Neural cell (in vitro differentiated cells): Measurements from ENCODE around the gene EHMT2. TPM values are rescaled to one million over a fixed set of nuclear protein-coding genes. Genes with fewer than 3 reads are reported as not detected.

Experiments
- H2AFZ ChIP-seq: fragments of 200-600, 300-800 bp; sonication (generic), shearing (Covaris generic); 2 replicates; pipeline ENCODE4 v1.6.0; 2014; ENCODE audit warnings: low read depth, mild to moderate bottlenecking, antibody characterized with exemption, low read length, moderate library complexity
- H3F3A ChIP-seq: fragments of 200-600 bp; shearing (Covaris generic); 2 replicates; pipeline ENCODE4 v1.6.1; 2016; ENCODE audit warnings: mild to moderate bottlenecking, moderate library complexity, mixed read lengths, antibody characterized with exemption, low read length; ENCODE audit not compliant: insufficient read depth, poor library complexity, severe bottlenecking
- H3K27ac ChIP-seq: fragments of 200-600, 300-800 bp; sonication (generic), shearing (Covaris generic); 2 replicates; pipeline ENCODE4 v1.5.1; 2014; ENCODE audit warnings: mild to moderate bottlenecking, low read length, moderate library complexity
- H3K27me3 ChIP-seq: fragments of 300-800, 200-600 bp; sonication (generic), shearing (Covaris generic); 2 replicates; pipeline ENCODE4 v1.6.0; 2014; ENCODE audit warnings: mild to moderate bottlenecking, low read depth, low read length, moderate library complexity; ENCODE audit not compliant: insufficient read depth
- H3K36me3 ChIP-seq: fragments of 300-800, 200-600 bp; sonication (generic), shearing (Covaris generic); 2 replicates; pipeline ENCODE4 v1.5.1; 2014; ENCODE audit warnings: mild to moderate bottlenecking, antibody characterized with exemption, low read length, moderate library complexity; ENCODE audit not compliant: insufficient read depth
- H3K4me2 ChIP-seq: fragments of 300-800, 200-600 bp; sonication (generic), shearing (Covaris generic); 2 replicates; pipeline ENCODE4 v1.6.0; 2014; ENCODE audit warnings: mild to moderate bottlenecking, low read length
- H3K4me3 ChIP-seq: fragments of 300-800, 200-600 bp; sonication (generic), shearing (Covaris generic); 2 replicates; pipeline ENCODE4 v1.5.1; 2014; ENCODE audit warnings: mild to moderate bottlenecking, low read length, moderate library complexity
- H3K79me2 ChIP-seq: fragments of 200-600 bp; shearing (Covaris generic); replicated peaks from 2 replicates; pipeline ENCODE4 v1.6.0; 2014; ENCODE audit warnings: mild to moderate bottlenecking, low read length, moderate library complexity; ENCODE audit not compliant: insufficient read depth
- H3K9ac ChIP-seq: fragments of 300-800, 200-600 bp; sonication (generic), shearing (Covaris generic); 2 replicates; pipeline ENCODE4 v1.6.1; 2016; ENCODE audit warnings: mild to moderate bottlenecking, low read length, mixed read lengths
- H3K9me2 ChIP-seq: fragments of 200-600 bp; shearing (Covaris generic); 2 replicates; pipeline ENCODE4 v1.6.1; 2016; ENCODE audit warnings: mild to moderate bottlenecking, low read length, mixed read lengths; ENCODE audit not compliant: insufficient read depth
- H3K9me3 ChIP-seq: fragments of 200-600, 300-800 bp; sonication (generic), shearing (Covaris generic); 2 replicates; pipeline ENCODE4 v1.6.1; 2016; ENCODE audit warnings: mild to moderate bottlenecking, mixed run types, low read length, moderate library complexity, mixed read lengths
- H4K20me1 ChIP-seq: fragments of 200-600 bp; shearing (Covaris generic); 2 replicates; pipeline ENCODE4 v1.6.1; 2016; ENCODE audit warnings: mild to moderate bottlenecking, mixed run types; ENCODE audit not compliant: insufficient read depth
- EP300 ChIP-seq: fragments of 450-650 bp; conservative IDR thresholded peaks from 2 replicates; pipeline ENCODE4 v1.6.1; 2014; ENCODE audit warnings: antibody characterized with exemption, mild to moderate bottlenecking, moderate library complexity; ENCODE audit not compliant: poor library complexity, severe bottlenecking
- EZH2 ChIP-seq: fragments of 200-600, 300-800 bp; shearing (Covaris generic), sonication (generic); IDR thresholded peaks from 2 replicates; pipeline ENCODE4 v1.6.1; 2014; ENCODE audit warnings: antibody characterized with exemption, low read length, borderline replicate concordance, mild to moderate bottlenecking; ENCODE audit not compliant: insufficient read depth, poor library complexity, severe bottlenecking
- MXI1 ChIP-seq: fragments of 450-650 bp; conservative IDR thresholded peaks from 2 replicates; pipeline ENCODE4 v1.6.1; 2014; ENCODE audit warnings: antibody characterized with exemption, mild to moderate bottlenecking; ENCODE audit not compliant: poor library complexity, severe bottlenecking
- POLR2AphosphoS5 ChIP-seq: IDR thresholded peaks from 2 replicates; pipeline ENCODE4 v1.6.1; 2012
- RAD21 ChIP-seq: fragments of 450-650 bp; conservative IDR thresholded peaks from 2 replicates; pipeline ENCODE4 v1.6.1; 2014; ENCODE audit warnings: antibody characterized with exemption, mild to moderate bottlenecking, moderate library complexity
- SMC3 ChIP-seq: fragments of 450-650 bp; conservative IDR thresholded peaks from 2 replicates; pipeline ENCODE4 v1.6.1; 2014; ENCODE audit warnings: antibody characterized with exemption, mild to moderate bottlenecking, moderate library complexity; ENCODE audit not compliant: poor library complexity
- TAF1 ChIP-seq: IDR thresholded peaks from 2 replicates; pipeline ENCODE4 v1.6.1; 2012; ENCODE audit warnings: low read depth
- polyA plus RNA-seq: library from polyadenylated mRNA; depleted of rRNA; stranded (reverse); fragments of >200 nt; gene quantifications from 2 replicates; pipeline ENCODE4 v1.2.3, GENCODE V29; 2014
- TF ChIP-seq, protein P1 (sequence below): IDR thresholded peaks from 2 replicates; pipeline ENCODE4 v1.6.1; 2012; ENCODE audit warnings: borderline replicate concordance
- TF ChIP-seq, protein P2 (sequence below): fragments of 450-650 bp; IDR thresholded peaks from 2 replicates; pipeline ENCODE4 v1.5.1; 2014; ENCODE audit warnings: antibody characterized with exemption, mild to moderate bottlenecking, moderate library complexity; ENCODE audit not compliant: poor library complexity, severe bottlenecking

EHMT2 gene
- polyA plus RNA-seq, 1 donor from 2014 or later: 102 TPM

DNA sequence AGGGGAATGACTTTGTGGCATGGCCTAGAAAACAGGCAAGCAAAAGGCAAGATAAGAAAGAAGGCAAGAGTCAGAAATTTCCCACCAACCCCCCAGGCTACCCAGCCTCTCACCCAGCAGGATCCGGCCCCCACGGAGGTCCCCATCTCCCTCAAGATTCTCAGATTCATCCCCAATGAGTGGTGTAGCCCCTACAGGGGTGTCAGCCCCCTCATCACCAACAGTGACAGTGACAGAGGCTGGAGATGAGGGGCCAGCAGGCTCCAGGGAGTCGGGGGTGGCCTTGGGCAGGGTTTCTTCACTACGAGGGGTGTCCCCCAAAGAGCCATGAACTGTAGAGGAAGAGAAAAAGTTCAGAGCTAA is 1.0 kb downstream of the EHMT2 start:
- Histone ChIP-seq H3K9me3 (no peaks in the 10 kb centered on the region), H3K9ac (peak overlapping the region; percentile 87), H3K4me2 (peak overlapping the region; percentile 57), H3K9me2 (no peaks in the 10 kb centered on the region), H4K20me1 (no peaks in the 10 kb centered on the region), H3K27ac (peak overlapping the region; percentile 59), H3K27me3 (no peaks in the 10 kb centered on the region), H3F3A (no peaks in the 10 kb centered on the region), H3K79me2 (peaks cover 35% of the 10 kb centered on the region), H2AFZ (peak overlapping the region; percentile 3), H3K36me3 (peaks cover 6% of the 10 kb centered on the region), H3K4me3 (peak overlapping the region; percentile 98)
- TF ChIP-seq TAF1: no peak
- no peak for TF ChIP-seq EP300
- TF ChIP-seq, protein P1, sequence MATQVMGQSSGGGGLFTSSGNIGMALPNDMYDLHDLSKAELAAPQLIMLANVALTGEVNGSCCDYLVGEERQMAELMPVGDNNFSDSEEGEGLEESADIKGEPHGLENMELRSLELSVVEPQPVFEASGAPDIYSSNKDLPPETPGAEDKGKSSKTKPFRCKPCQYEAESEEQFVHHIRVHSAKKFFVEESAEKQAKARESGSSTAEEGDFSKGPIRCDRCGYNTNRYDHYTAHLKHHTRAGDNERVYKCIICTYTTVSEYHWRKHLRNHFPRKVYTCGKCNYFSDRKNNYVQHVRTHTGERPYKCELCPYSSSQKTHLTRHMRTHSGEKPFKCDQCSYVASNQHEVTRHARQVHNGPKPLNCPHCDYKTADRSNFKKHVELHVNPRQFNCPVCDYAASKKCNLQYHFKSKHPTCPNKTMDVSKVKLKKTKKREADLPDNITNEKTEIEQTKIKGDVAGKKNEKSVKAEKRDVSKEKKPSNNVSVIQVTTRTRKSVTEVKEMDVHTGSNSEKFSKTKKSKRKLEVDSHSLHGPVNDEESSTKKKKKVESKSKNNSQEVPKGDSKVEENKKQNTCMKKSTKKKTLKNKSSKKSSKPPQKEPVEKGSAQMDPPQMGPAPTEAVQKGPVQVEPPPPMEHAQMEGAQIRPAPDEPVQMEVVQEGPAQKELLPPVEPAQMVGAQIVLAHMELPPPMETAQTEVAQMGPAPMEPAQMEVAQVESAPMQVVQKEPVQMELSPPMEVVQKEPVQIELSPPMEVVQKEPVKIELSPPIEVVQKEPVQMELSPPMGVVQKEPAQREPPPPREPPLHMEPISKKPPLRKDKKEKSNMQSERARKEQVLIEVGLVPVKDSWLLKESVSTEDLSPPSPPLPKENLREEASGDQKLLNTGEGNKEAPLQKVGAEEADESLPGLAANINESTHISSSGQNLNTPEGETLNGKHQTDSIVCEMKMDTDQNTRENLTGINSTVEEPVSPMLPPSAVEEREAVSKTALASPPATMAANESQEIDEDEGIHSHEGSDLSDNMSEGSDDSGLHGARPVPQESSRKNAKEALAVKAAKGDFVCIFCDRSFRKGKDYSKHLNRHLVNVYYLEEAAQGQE: no peak
- TF ChIP-seq SMC3: no peak
- no peak for TF ChIP-seq RAD21

DNA sequence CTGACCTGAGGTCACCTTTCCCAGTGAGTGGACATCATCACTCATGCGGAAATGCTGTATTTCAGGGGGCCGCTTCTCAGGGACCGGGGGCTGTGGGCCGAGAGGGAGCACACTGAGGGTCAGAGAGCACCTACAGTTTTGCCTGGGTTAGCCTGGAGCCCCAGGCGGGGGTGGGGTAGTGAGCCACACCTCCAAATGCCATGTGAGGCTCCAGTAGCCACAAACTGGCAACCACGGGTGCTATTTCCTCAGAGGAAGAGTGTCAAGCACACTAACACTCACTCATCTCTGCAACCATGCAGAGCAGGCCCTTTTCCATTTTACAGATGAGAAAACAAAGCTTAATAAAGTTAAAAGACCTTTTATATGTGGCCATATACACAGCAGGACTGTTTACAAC is 4.7 kb downstream of the EHMT2 start:
- Histone ChIP-seq H3K9me2 (no peaks in the 10 kb centered on the region), H3K27ac (no peak overlapping the region), H3F3A (no peaks in the 10 kb centered on the region), H3K9ac (no peak overlapping the region), H3K9me3 (no peaks in the 10 kb centered on the region), H3K4me2 (no peak overlapping the region), H4K20me1 (no peaks in the 10 kb centered on the region), H3K4me3 (no peak overlapping the region), H3K79me2 (peaks cover 21% of the 10 kb centered on the region), H3K36me3 (peaks cover 6% of the 10 kb centered on the region), H3K27me3 (no peaks in the 10 kb centered on the region), H2AFZ (no peak overlapping the region)
- TF ChIP-seq EP300 (no peak), SMC3 (no peak), EZH2 (no peak), RAD21 (no peak), POLR2AphosphoS5 (no peak), TAF1 (no peak), MXI1 (no peak)
- TF ChIP-seq, protein P1: no peak
- TF ChIP-seq, protein P2, sequence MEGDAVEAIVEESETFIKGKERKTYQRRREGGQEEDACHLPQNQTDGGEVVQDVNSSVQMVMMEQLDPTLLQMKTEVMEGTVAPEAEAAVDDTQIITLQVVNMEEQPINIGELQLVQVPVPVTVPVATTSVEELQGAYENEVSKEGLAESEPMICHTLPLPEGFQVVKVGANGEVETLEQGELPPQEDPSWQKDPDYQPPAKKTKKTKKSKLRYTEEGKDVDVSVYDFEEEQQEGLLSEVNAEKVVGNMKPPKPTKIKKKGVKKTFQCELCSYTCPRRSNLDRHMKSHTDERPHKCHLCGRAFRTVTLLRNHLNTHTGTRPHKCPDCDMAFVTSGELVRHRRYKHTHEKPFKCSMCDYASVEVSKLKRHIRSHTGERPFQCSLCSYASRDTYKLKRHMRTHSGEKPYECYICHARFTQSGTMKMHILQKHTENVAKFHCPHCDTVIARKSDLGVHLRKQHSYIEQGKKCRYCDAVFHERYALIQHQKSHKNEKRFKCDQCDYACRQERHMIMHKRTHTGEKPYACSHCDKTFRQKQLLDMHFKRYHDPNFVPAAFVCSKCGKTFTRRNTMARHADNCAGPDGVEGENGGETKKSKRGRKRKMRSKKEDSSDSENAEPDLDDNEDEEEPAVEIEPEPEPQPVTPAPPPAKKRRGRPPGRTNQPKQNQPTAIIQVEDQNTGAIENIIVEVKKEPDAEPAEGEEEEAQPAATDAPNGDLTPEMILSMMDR: no peak
